HepG2 (cell line): ENCODE data around the gene LYRM4. TPM values are rescaled to one million over a fixed set of nuclear protein-coding genes. Genes with fewer than 3 reads are reported as not detected.

Experiments
- AFF4 ChIP-seq: sonication (generic); formaldehyde crosslinking; IDR thresholded peaks from 2 replicates; pipeline ENCODE4 v1.4.0; 2020; ENCODE audit warnings: missing genetic modification reagents
- BCL6 ChIP-seq: IDR thresholded peaks from 2 replicates; pipeline ENCODE4 v1.6.1; 2016; ENCODE audit warnings: missing genetic modification reagents, missing compliant biosample characterization
- FOSL2 ChIP-seq: sonication (generic); formaldehyde crosslinking; IDR thresholded peaks from 2 replicates; pipeline ENCODE4 v1.4.0; 2020; ENCODE audit warnings: missing genetic modification reagents
- HES4 ChIP-seq: sonication (generic); formaldehyde crosslinking; IDR thresholded peaks from 2 replicates; pipeline ENCODE4 v1.9.0; 2021; ENCODE audit warnings: mild to moderate bottlenecking, missing genetic modification reagents, borderline replicate concordance
- KIAA2018 ChIP-seq: sonication (generic); formaldehyde crosslinking; IDR thresholded peaks from 2 replicates; pipeline ENCODE4 v1.5.0; 2020; ENCODE audit warnings: mild to moderate bottlenecking, missing genetic modification reagents, borderline replicate concordance
- NFKBIZ ChIP-seq: IDR thresholded peaks from 2 replicates; pipeline ENCODE4 v1.6.1; 2018; ENCODE audit warnings: missing genetic modification reagents, missing compliant biosample characterization
- PBX2 ChIP-seq: IDR thresholded peaks from 2 replicates; pipeline ENCODE4 v1.6.1; 2016; ENCODE audit warnings: control low read depth
- PHF20 ChIP-seq: sonication (generic); formaldehyde crosslinking; IDR thresholded peaks from 2 replicates; pipeline ENCODE4 v1.5.0; 2020; ENCODE audit warnings: mild to moderate bottlenecking, missing genetic modification reagents
- RFX1 ChIP-seq: fragments of 450-650 bp; IDR thresholded peaks from 2 replicates; pipeline ENCODE4 v1.6.1; 2017
- TOPORS ChIP-seq: sonication (generic); formaldehyde crosslinking; IDR thresholded peaks from 2 replicates; pipeline ENCODE4 v1.8.0; 2023; ENCODE audit warnings: mild to moderate bottlenecking, missing genetic modification reagents
- USF2 ChIP-seq, 2 experiments: sonication (generic) in 1 of 2; formaldehyde crosslinking in 1 of 2; IDR thresholded peaks; 2 replicates each; pipeline versions ENCODE4 v1.5.1 to v1.6.1; 2011 to 2020; ENCODE audit warnings: borderline replicate concordance in 1 of 2, low read depth in 1 of 2, low read length in 1 of 2, mild to moderate bottlenecking in 1 of 2, missing genetic modification reagents in 1 of 2, moderate library complexity in 1 of 2
- ZNF703 ChIP-seq: sonication (generic); formaldehyde crosslinking; IDR thresholded peaks from 2 replicates; pipeline ENCODE4 v1.5.1; 2020; ENCODE audit warnings: missing genetic modification reagents, mild to moderate bottlenecking, moderate library complexity, borderline replicate concordance
- ZSCAN25 ChIP-seq: sonication (generic); formaldehyde crosslinking; IDR thresholded peaks from 2 replicates; pipeline ENCODE4 v1.8.0; 2022; ENCODE audit warnings: mild to moderate bottlenecking, missing genetic modification reagents
- ZSCAN31 ChIP-seq: sonication (generic); formaldehyde crosslinking; IDR thresholded peaks from 2 replicates; pipeline ENCODE4 v1.5.0; 2020; ENCODE audit warnings: low read depth, mild to moderate bottlenecking, missing genetic modification reagents
- polyA plus RNA-seq, 8 experiments: library from polyadenylated mRNA; depleted of rRNA in 3 of 8; stranded (reverse) in 7 of 8; unstranded in 1 of 8; fragments of >200 nt; fragmentation: Illumina TruSeq in 4 of 8; extraction: Trizol in 4 of 8; gene quantifications; 2 replicates each; pipeline versions ENCODE4 v1.2.1 to v1.2.3, GENCODE V29; 2011 to 2016; ENCODE audit warnings: low read depth in 4 of 8, missing spikeins in 1 of 8, mixed read lengths in 1 of 8; ENCODE audit not compliant: insufficient read depth in 1 of 8
- total RNA-seq, 5 experiments: library from RNA; depleted of rRNA; stranded (reverse); fragments of >200 nt; fragmentation: Illumina TruSeq; extraction: Trizol; gene quantifications; 2 replicates each; pipeline ENCODE4 v1.2.3, GENCODE V29; 2016; ENCODE audit warnings: low read depth in 1 of 5

LYRM4 gene
- total and polyA plus RNA-seq, 2 of the 13 experiments (the other 11 are each of a cell fraction or from before 2014, with no cell fraction given) = 64.6 to 67.5 TPM

- TF ChIP-seq KIAA2018 (CRISPR knock-in tag) = peak; percentile 76; the same call in 1 of the 2 replicates
- TF ChIP-seq ZNF703 (CRISPR knock-in tag) = no peak
- TF ChIP-seq TOPORS = peak; percentile 97
- peak; percentile 93; the same call in 1 of the 2 replicates for TF ChIP-seq NFKBIZ (CRISPR knock-in tag)
- peak; percentile 91 for TF ChIP-seq FOSL2 (CRISPR knock-in tag)
- no peak for TF ChIP-seq HES4 (CRISPR knock-in tag)
- peak; percentile 71 for TF ChIP-seq PHF20 (CRISPR knock-in tag)
- no peak for TF ChIP-seq AFF4 (CRISPR knock-in tag)
- peak; percentile 78 for TF ChIP-seq ZSCAN25 (CRISPR knock-in tag)
- TF ChIP-seq USF2 (IDR thresholded peaks at IDR 0.05; ENCODE audit: low read depth, low read length) = no peak
- TF ChIP-seq USF2 (CRISPR knock-in tag; IDR thresholded peaks at IDR 0.05; ENCODE audit: borderline replicate concordance) = no peak
- TF ChIP-seq BCL6 (CRISPR knock-in tag) = peak; percentile 93
- no peak for TF ChIP-seq RFX1
- peak; percentile 86 for TF ChIP-seq ZSCAN31 (CRISPR knock-in tag)
- TF ChIP-seq PBX2 (CRISPR knock-in tag) = no peak; the same call in none of the 2 replicates
Measured at GRCh38 chr6:5068153-5068751, 192.5 kb downstream of the LYRM4 start (continued).
